AG09309 (cell line): ENCODE measurements around the gene SERPINB10.
A peak's percentile ranks its signal among the peaks of the same experiment; 100 is the strongest.

Experiments used
- DNase-seq: peaks from one replicate; pipeline ENCODE4 v3.0.0-alpha.2; 2010; ENCODE audit warnings: low read depth
- H3K4me3 ChIP-seq: 2 replicates; pipeline ENCODE4 v1.5.1; 2011; ENCODE audit warnings: mild to moderate bottlenecking, low read depth, low read length, moderate library complexity; ENCODE audit not compliant: control insufficient read depth
- CTCF ChIP-seq: IDR thresholded peaks from 2 replicates; pipeline ENCODE4 v1.5.1; 2011; ENCODE audit warnings: mild to moderate bottlenecking, low read depth, low read length, inconsistent platforms; ENCODE audit not compliant: insufficient read depth, control insufficient read depth; ENCODE audit errors: missing control alignments

Gene SERPINB10

GRCh38 chr18:63975628-63976027 lies 67.9 kb downstream of the SERPINB10 start:
- DNase-seq = no peak
- H3K4me3 ChIP-seq = no peak overlapping the region
- TF ChIP-seq CTCF = no peak

- DNase-seq = no peak
- H3K4me3 ChIP-seq = no peak overlapping the region
- TF ChIP-seq CTCF = no peak
Measured at GRCh38 chr18:63977040-63977439, 69.3 kb downstream of the SERPINB10 start.

GRCh38 chr18:63979409-63979920 lies 71.7 kb downstream of the SERPINB10 start:
- TF ChIP-seq CTCF = peak; percentile 85
- no peak for DNase-seq
- peak overlapping the region; percentile 26 for H3K4me3 ChIP-seq

GRCh38 chr18:63980027-63980426 lies 72.3 kb downstream of the SERPINB10 start:
- peak overlapping the region; percentile 26 for H3K4me3 ChIP-seq
- TF ChIP-seq CTCF = no peak
- DNase-seq = no peak

- TF ChIP-seq CTCF = no peak
- DNase-seq = no peak
- no peak overlapping the region for H3K4me3 ChIP-seq
Measured at GRCh38 chr18:63980896-63981460, 73.2 kb downstream of the SERPINB10 start.

GRCh38 chr18:63981719-63982118 lies 74.0 kb downstream of the SERPINB10 start:
- H3K4me3 ChIP-seq = no peak overlapping the region
- no peak for DNase-seq
- TF ChIP-seq CTCF = no peak

GRCh38 chr18:63982361-63982760 lies 74.6 kb downstream of the SERPINB10 start:
- H3K4me3 ChIP-seq = no peak overlapping the region
- no peak for TF ChIP-seq CTCF
- no peak for DNase-seq
